Hepatocyte (in vitro differentiated cells): ENCODE data around the gene NFKBIA. TPM values are rescaled to one million over a fixed set of nuclear protein-coding genes. Genes with fewer than 3 reads are reported as not detected.

Experiments
- DNase-seq: peaks from one replicate; pipeline ENCODE4 v3.0.0-alpha.2; 2016; ENCODE audit warnings: low spot score
- H2AFZ ChIP-seq: fragments of 200-600 bp; sonication (generic); 2 replicates; pipeline ENCODE4 v1.6.0; 2016; ENCODE audit warnings: antibody characterized with exemption, mild to moderate bottlenecking
- H3K27ac ChIP-seq: fragments of 200-600 bp; sonication (generic); 2 replicates; pipeline ENCODE4 v1.5.1; 2016; ENCODE audit warnings: mild to moderate bottlenecking
- H3K27me3 ChIP-seq: fragments of 200-600 bp; sonication (generic); 2 replicates; pipeline ENCODE4 v1.6.1; 2016
- H3K36me3 ChIP-seq: fragments of 200-600 bp; sonication (generic); replicated peaks from 2 replicates; pipeline ENCODE4 v1.5.1; 2016; ENCODE audit warnings: low read depth; ENCODE audit not compliant: insufficient read depth
- H3K4me1 ChIP-seq: fragments of 200-600 bp; sonication (generic); 2 replicates; pipeline ENCODE4 v1.5.1; 2016; ENCODE audit warnings: mild to moderate bottlenecking, moderate library complexity; ENCODE audit not compliant: insufficient read depth
- H3K4me2 ChIP-seq: fragments of 200-600 bp; sonication (generic); 2 replicates; pipeline ENCODE4 v1.6.0; 2016
- H3K4me3 ChIP-seq: fragments of 200-600 bp; sonication (generic); 2 replicates; pipeline ENCODE4 v1.5.1; 2016; ENCODE audit warnings: mild to moderate bottlenecking
- H3K79me2 ChIP-seq: fragments of 200-600 bp; sonication (generic); 2 replicates; pipeline ENCODE4 v1.6.0; 2017; ENCODE audit warnings: mild to moderate bottlenecking
- H3K9me2 ChIP-seq: fragments of 200-600 bp; sonication (generic); replicated peaks from 2 replicates; pipeline ENCODE4 v1.6.0; 2017; ENCODE audit warnings: mild to moderate bottlenecking; ENCODE audit not compliant: insufficient read depth
- H3K9me3 ChIP-seq: fragments of 200-600 bp; sonication (generic); 2 replicates; pipeline ENCODE4 v1.5.1; 2016; ENCODE audit warnings: low read depth, mild to moderate bottlenecking
- H4K20me1 ChIP-seq: fragments of 200-600 bp; sonication (generic); 2 replicates; pipeline ENCODE4 v1.6.0; 2016; ENCODE audit warnings: mild to moderate bottlenecking; ENCODE audit not compliant: insufficient read depth, poor library complexity, severe bottlenecking
- CTCF ChIP-seq: fragments of 200-600 bp; sonication (generic); IDR thresholded peaks from 2 replicates; pipeline ENCODE4 v1.5.1; 2016; ENCODE audit warnings: antibody characterized with exemption, mild to moderate bottlenecking; ENCODE audit not compliant: poor library complexity
- EZH2 ChIP-seq: fragments of 200-600 bp; sonication (generic); IDR thresholded peaks from 2 replicates; pipeline ENCODE4 v1.6.1; 2016; ENCODE audit warnings: antibody characterized with exemption, mild to moderate bottlenecking, borderline replicate concordance
- EZH2phosphoT487 ChIP-seq: fragments of 200-600 bp; sonication (generic); IDR thresholded peaks from one replicate; pipeline ENCODE4 v1.6.1; 2018; ENCODE audit warnings: antibody characterized with exemption, mild to moderate bottlenecking, low read depth, moderate library complexity; ENCODE audit not compliant: unreplicated experiment, severe bottlenecking
- WGBS: methylation state at CpG from one replicate; pipeline ENCODE4 v1.1.6; 2016; ENCODE audit warnings: low lambda C conversion rate; ENCODE audit errors: missing lambda C conversion rate; 5-methylcytosine and 5-hydroxymethylcytosine counted together
- polyA plus RNA-seq: library from polyadenylated mRNA; unstranded; fragments of >200 nt; fragmentation: Nextera tagmentation; extraction: Ambion mirVana; gene quantifications from 2 replicates; pipeline ENCODE4 v1.2.1, GENCODE V29; 2016
- total RNA-seq: library from RNA; depleted of rRNA; stranded (reverse); fragments of >200 nt; gene quantifications from 2 replicates; pipeline ENCODE4 v1.2.3, GENCODE V29; 2014

NFKBIA gene
- total and polyA plus RNA-seq, 2 experiments from 2014 or later, result 252 to 345 TPM

GRCh38 chr14:35408026-35408425 lies 3.5 kb upstream of the NFKBIA start:
- TF ChIP-seq EZH2phosphoT487 (no peak), CTCF (no peak), EZH2 (no peak)
- Histone ChIP-seq H3K79me2 (peaks cover 21% of the 10 kb centered on the region), H3K36me3 (no peaks in the 10 kb centered on the region), H3K9me3 (no peaks in the 10 kb centered on the region), H3K4me1 (peaks cover 16% of the 10 kb centered on the region), H3K4me2 (no peak overlapping the region), H3K27ac (no peak overlapping the region), H2AFZ (no peak overlapping the region), H3K9me2 (no peaks in the 10 kb centered on the region), H3K4me3 (no peak overlapping the region), H4K20me1 (peaks cover 5% of the 10 kb centered on the region), H3K27me3 (no peaks in the 10 kb centered on the region)
- 95% methylated on average over 8 of the region's 8 CpGs for WGBS
- no peak for DNase-seq

GRCh38 chr14:35407306-35407630 lies 2.7 kb upstream of the NFKBIA start:
- H3K79me2 ChIP-seq, result peaks cover 28% of the 10 kb centered on the region
- peaks cover 23% of the 10 kb centered on the region for H3K4me1 ChIP-seq
- no peak overlapping the region for H3K4me3 ChIP-seq
- no peak overlapping the region for H2AFZ ChIP-seq
- TF ChIP-seq EZH2, result no peak
- H3K9me3 ChIP-seq, result no peaks in the 10 kb centered on the region
- peaks cover 4% of the 10 kb centered on the region for H3K36me3 ChIP-seq
- no peaks in the 10 kb centered on the region for H3K9me2 ChIP-seq
- peaks cover 11% of the 10 kb centered on the region for H4K20me1 ChIP-seq
- no peak for DNase-seq
- H3K27me3 ChIP-seq, result no peaks in the 10 kb centered on the region
- no peak overlapping the region for H3K4me2 ChIP-seq
- no peak overlapping the region for H3K27ac ChIP-seq
- WGBS, result 22% methylated on average over 1 of the region's 1 CpG

- WGBS, result 24% methylated on average over 5 of the region's 5 CpGs
- no peak overlapping the region for H3K27ac ChIP-seq
- DNase-seq, result peak; percentile 76
Measured at GRCh38 chr14:35406506-35407305, 2.2 kb upstream of the NFKBIA start.

More at GRCh38 chr14:35406506-35407305, 2.2 kb upstream of the NFKBIA start:
- Histone ChIP-seq H3K4me3 (no peak overlapping the region), H3K27me3 (no peaks in the 10 kb centered on the region), H3K4me2 (peak overlapping the region; percentile 92), H3K9me3 (no peaks in the 10 kb centered on the region), H2AFZ (no peak overlapping the region), H3K36me3 (peaks cover 4% of the 10 kb centered on the region), H3K79me2 (peaks cover 30% of the 10 kb centered on the region), H4K20me1 (peaks cover 16% of the 10 kb centered on the region), H3K4me1 (peaks cover 28% of the 10 kb centered on the region), H3K9me2 (no peaks in the 10 kb centered on the region)
- no peak for TF ChIP-seq EZH2
- TF ChIP-seq CTCF, result peak; percentile 90
